Measurements from ENCODE around the gene WAC. TPM values are rescaled to one million over a fixed set of nuclear protein-coding genes. Genes with fewer than 3 reads are reported as not detected.

WAC gene
- total and polyA plus RNA-seq, 10 of the 15 experiments (the other 5 are each of a cell fraction or from before 2014, with no cell fraction given): 26.5 to 131 (median 69.4) TPM

- 0 out of 2 replicates have a peak overlapping the region, but pooled peaks have one; percentile 78 for H3K4me3 ChIP-seq
- no peak for TF ChIP-seq NR2F1 (conservative IDR thresholded peaks at IDR 0.05)
- TF ChIP-seq, protein P1, sequence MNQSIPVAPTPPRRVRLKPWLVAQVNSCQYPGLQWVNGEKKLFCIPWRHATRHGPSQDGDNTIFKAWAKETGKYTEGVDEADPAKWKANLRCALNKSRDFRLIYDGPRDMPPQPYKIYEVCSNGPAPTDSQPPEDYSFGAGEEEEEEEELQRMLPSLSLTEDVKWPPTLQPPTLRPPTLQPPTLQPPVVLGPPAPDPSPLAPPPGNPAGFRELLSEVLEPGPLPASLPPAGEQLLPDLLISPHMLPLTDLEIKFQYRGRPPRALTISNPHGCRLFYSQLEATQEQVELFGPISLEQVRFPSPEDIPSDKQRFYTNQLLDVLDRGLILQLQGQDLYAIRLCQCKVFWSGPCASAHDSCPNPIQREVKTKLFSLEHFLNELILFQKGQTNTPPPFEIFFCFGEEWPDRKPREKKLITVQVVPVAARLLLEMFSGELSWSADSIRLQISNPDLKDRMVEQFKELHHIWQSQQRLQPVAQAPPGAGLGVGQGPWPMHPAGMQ (IDR thresholded peaks at IDR 0.05; ENCODE audit: borderline replicate concordance): no peak
- TF ChIP-seq ZNF592 (IDR thresholded peaks at IDR 0.05): no peak
- intact Hi-C loops (cut with micrococcal nuclease; ENCODE audit: unreplicated experiment) (loop anchor here (5.0 to 10.0 kb wide), 4 partner anchors 96 to 1376 kb away; partner anchors contain the start of genes ACBD5, MASTL and YME1L1), in situ Hi-C loops (cut with MboI) (loop anchor here (10.0 kb wide), 1 partner anchor 1286 kb away; the partner anchor contains the start of gene ACBD5)
- SMC1A ChIA-PET (ENCODE audit: uncharacterized antibody, unreplicated experiment): no interaction called here
- peaks cover 4% of the 10 kb centered on the region; the same call in 1 of the 2 replicates for H3K4me1 ChIP-seq (ENCODE audit: control insufficient read depth, insufficient read depth, low read length)
- no peaks in the 10 kb centered on the region; the same call in 2 of the 3 replicates for H3K9me3 ChIP-seq (replicated peaks; ENCODE audit: control insufficient read depth, insufficient read depth, low read length)
- no peaks in the 10 kb centered on the region for H4K20me1 ChIP-seq (ENCODE audit: control insufficient read depth, insufficient read depth)
- peak overlapping the region; percentile 99; the same call in 1 of the 2 replicates for H3K9ac ChIP-seq (ENCODE audit: control insufficient read depth, insufficient read depth, low read length)
- H3K79me2 ChIP-seq (ENCODE audit: control insufficient read depth, insufficient read depth, low read length): peaks cover 46% of the 10 kb centered on the region
- CTCF ChIA-PET: interaction anchor here (0.6 kb wide), 1 partner anchor 99 kb away, joined by 5 read pairs; no protein-coding TSS in a partner anchor
- RAD21 ChIA-PET (ENCODE audit: unreplicated experiment): no interaction called here
- ATAC-seq (no peak), DNase-seq (ENCODE audit: low read depth, low spot score) (no peak), FAIRE-seq (peak; percentile 54)
- POLR2A ChIA-PET: no interaction called here
- no TSS peak for BruUV-seq (replicated peaks)
- no peak overlapping the region for H3K27ac ChIP-seq (ENCODE audit: control insufficient read depth, insufficient read depth)
- H3K27me3 ChIP-seq (replicated peaks in 1 of 2; ENCODE audit: control insufficient read depth in 2 of 2, insufficient read depth in 2 of 2, low read length in 1 of 2): no peaks in the 10 kb centered on the region
- H3K4me2 ChIP-seq (ENCODE audit: control insufficient read depth, insufficient read depth): peak overlapping the region; percentile 65
- H3K36me3 ChIP-seq (ENCODE audit: control insufficient read depth in 2 of 2, insufficient read depth in 2 of 2, low read length in 1 of 2): peaks cover 0 to under 1% of the 10 kb centered on the region in 2 experiments; a peak in 2 of 4 replicates
- H2AFZ ChIP-seq (ENCODE audit: control insufficient read depth, low read depth, low read length): no peak overlapping the region
- WGBS (ENCODE audit: insufficient coverage, insufficient replicate concordance, low lambda C conversion rate, missing lambda C conversion rate): 94% methylated on average over 3 of the region's 3 CpGs
Measured at GRCh38 chr10:28530751-28531150, 2.2 kb upstream of the WAC start.
